Parathyroid adenoma (tissue), 2 donors: ENCODE measurements around the gene ZDHHC7.
"Not testable (repeated sequence)": the region's sequence is repeated elsewhere in the genome, so short reads cannot be mapped to it uniquely, and the experiment has no call there.

ENCODE experiments used
- H2AFZ ChIP-seq: fragments of 300-600 bp; sonication (generic); one replicate; pipeline ENCODE4 v1.7.0; 2017; ENCODE audit warnings: antibody characterized with exemption, mild to moderate bottlenecking
- H3K27ac ChIP-seq: fragments of 300-600 bp; sonication (generic); one replicate; pipeline ENCODE4 v1.7.0; 2017
- H3K27me3 ChIP-seq: fragments of 300-600 bp; sonication (generic); one replicate; pipeline ENCODE4 v1.7.0; 2017; ENCODE audit warnings: low read length; ENCODE audit not compliant: control insufficient read depth, insufficient read depth
- H3K36me3 ChIP-seq: fragments of 300-600 bp; sonication (generic); one replicate; pipeline ENCODE4 v1.7.0; 2017; ENCODE audit warnings: low read length; ENCODE audit not compliant: control insufficient read depth, insufficient read depth
- H3K4me1 ChIP-seq: fragments of 300-600 bp; sonication (generic); one replicate; pipeline ENCODE4 v1.7.0; 2017; ENCODE audit warnings: control low read depth
- H3K4me2 ChIP-seq: fragments of 300-600 bp; sonication (generic); one replicate; pipeline ENCODE4 v1.7.0; 2017; ENCODE audit warnings: low read length
- H3K4me3 ChIP-seq: fragments of 300-600 bp; sonication (generic); one replicate; pipeline ENCODE4 v1.7.0; 2017; ENCODE audit warnings: low read depth, low read length
- H3K79me2 ChIP-seq: fragments of 300-600 bp; sonication (generic); one replicate; pipeline ENCODE4 v1.7.0; 2017; ENCODE audit warnings: control low read depth
- H3K9ac ChIP-seq: fragments of 300-600 bp; sonication (generic); one replicate; pipeline ENCODE4 v1.7.0; 2017; ENCODE audit warnings: mild to moderate bottlenecking
- H3K9me3 ChIP-seq: fragments of 300-600 bp; sonication (generic); one replicate; pipeline ENCODE4 v1.7.0; 2017; ENCODE audit warnings: low read length; ENCODE audit not compliant: control insufficient read depth
- TF ChIP-seq, protein P1 (sequence below): fragments of 300-600 bp; sonication (generic); IDR thresholded peaks from one replicate; pipeline ENCODE4 v1.7.0; 2017; ENCODE audit warnings: antibody characterized with exemption, mild to moderate bottlenecking
- donor health status: primary hyperparathyroidism.

The ZDHHC7 gene

DNA sequence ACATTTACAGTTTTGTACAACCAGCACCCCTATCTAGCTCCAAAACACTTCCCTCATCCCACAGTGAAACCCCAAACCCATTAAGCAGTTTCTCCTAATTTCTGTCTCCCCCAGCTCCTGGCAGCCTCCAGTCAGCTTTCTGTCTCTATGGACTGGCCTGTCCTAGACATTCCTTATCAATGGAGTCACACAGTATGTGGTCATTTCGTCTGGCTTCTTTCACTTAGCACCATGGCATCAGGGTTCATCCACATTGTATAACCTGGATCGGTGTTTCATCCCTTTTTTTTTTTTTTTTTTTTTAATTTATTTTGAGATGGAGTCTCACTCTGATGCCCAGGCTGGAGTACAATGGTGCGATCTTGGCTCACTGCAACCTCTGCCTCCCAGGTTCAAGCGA lies 68.5 kb downstream of the ZDHHC7 start:
- H3K27ac ChIP-seq, result no peak overlapping the region
- no peaks in the 10 kb centered on the region for H3K36me3 ChIP-seq
- no peak overlapping the region for H3K9ac ChIP-seq
- H3K27me3 ChIP-seq, result no peaks in the 10 kb centered on the region
- H3K9me3 ChIP-seq, result no peaks in the 10 kb centered on the region
- no peaks in the 10 kb centered on the region for H3K79me2 ChIP-seq
- H2AFZ ChIP-seq, result no peak overlapping the region
- no peaks in the 10 kb centered on the region for H3K4me1 ChIP-seq
- no peak overlapping the region for H3K4me2 ChIP-seq
- TF ChIP-seq, protein P1, sequence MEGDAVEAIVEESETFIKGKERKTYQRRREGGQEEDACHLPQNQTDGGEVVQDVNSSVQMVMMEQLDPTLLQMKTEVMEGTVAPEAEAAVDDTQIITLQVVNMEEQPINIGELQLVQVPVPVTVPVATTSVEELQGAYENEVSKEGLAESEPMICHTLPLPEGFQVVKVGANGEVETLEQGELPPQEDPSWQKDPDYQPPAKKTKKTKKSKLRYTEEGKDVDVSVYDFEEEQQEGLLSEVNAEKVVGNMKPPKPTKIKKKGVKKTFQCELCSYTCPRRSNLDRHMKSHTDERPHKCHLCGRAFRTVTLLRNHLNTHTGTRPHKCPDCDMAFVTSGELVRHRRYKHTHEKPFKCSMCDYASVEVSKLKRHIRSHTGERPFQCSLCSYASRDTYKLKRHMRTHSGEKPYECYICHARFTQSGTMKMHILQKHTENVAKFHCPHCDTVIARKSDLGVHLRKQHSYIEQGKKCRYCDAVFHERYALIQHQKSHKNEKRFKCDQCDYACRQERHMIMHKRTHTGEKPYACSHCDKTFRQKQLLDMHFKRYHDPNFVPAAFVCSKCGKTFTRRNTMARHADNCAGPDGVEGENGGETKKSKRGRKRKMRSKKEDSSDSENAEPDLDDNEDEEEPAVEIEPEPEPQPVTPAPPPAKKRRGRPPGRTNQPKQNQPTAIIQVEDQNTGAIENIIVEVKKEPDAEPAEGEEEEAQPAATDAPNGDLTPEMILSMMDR, result no peak
- no peak overlapping the region for H3K4me3 ChIP-seq

DNA sequence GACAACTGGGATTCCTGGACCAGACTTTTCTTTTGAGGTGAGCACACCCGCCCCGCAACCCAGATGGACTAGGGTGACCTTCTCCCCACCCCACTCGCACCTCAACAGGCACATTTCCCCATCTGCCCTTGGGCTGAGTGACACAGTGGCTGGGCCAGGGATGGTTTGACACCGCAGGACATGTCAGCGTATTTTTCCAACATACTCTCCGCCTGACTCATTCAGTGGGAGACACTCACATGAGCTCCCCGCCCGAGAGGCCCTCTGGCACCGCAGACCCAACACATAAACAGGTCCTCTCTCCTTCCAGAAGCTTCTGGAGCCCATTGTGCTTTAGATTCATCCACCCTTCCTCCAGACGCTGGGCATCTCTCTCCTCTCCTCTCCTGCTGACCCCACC lies 69.4 kb downstream of the ZDHHC7 start:
- Histone ChIP-seq H3K79me2 (no peaks in the 10 kb centered on the region), H3K27me3 (no peaks in the 10 kb centered on the region), H3K27ac (no peak overlapping the region), H3K4me1 (no peaks in the 10 kb centered on the region), H2AFZ (no peak overlapping the region), H3K9ac (no peak overlapping the region), H3K9me3 (no peaks in the 10 kb centered on the region), H3K4me3 (no peak overlapping the region), H3K4me2 (no peak overlapping the region), H3K36me3 (no peaks in the 10 kb centered on the region)
- TF ChIP-seq, protein P1, result no peak

GRCh38 chr16:84940670-84941551 lies 70.4 kb downstream of the ZDHHC7 start:
- Histone ChIP-seq H3K4me2 (no peak overlapping the region), H3K4me1 (no peaks in the 10 kb centered on the region), H3K79me2 (no peaks in the 10 kb centered on the region), H3K36me3 (no peaks in the 10 kb centered on the region), H3K27me3 (no peaks in the 10 kb centered on the region), H3K9ac (no peak overlapping the region), H3K9me3 (no peaks in the 10 kb centered on the region), H2AFZ (no peak overlapping the region), H3K27ac (no peak overlapping the region), H3K4me3 (no peak overlapping the region)
- TF ChIP-seq, protein P1, result no peak

GRCh38 chr16:84938616-84939015 lies 72.7 kb downstream of the ZDHHC7 start:
- H3K4me2 ChIP-seq, H3K36me3 ChIP-seq, H3K4me1 ChIP-seq, H3K9ac ChIP-seq, H3K27me3 ChIP-seq, H3K79me2 ChIP-seq, H2AFZ ChIP-seq, H3K9me3 ChIP-seq, H3K4me3 ChIP-seq, H3K27ac ChIP-seq: not testable (repeated sequence)

DNA sequence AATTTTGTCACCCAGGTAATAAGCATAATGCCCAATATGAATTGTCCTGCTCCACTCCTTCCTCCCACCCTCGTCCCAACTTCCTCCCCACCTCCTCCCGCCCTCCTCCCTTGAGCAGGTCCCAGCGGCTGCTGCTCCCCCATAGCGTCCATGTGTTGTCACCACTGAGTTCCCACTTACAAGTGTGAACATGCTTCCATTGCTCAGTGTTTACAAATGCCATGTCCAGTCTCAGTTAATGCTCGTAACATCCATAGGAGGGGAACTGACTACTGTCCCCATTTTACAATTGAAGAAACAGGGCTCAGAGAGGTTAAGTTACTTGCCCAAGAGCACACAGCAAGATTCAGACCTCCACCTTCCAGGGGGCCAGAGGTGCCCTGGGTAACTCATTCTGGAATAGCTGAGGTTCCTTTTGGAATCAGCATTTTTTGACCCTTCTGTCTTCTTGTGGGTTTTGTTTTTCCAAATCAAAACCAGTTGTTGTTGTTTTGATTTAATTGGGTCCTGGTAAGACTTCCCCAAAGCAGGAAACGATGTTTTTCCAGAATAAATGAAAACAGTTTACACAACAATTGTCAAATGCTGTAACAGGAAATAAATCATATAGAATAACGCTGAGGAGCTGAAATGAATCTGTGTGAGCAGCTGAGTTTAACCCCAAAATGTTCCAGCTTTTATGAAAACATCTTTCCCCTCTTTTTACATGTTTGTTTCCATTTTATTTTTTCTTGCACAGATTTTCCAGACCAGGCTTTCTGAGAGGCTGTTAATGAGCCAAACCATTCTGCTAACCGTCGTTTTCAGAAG lies 73.9 kb downstream of the ZDHHC7 start:
- H3K27ac ChIP-seq, result no peak overlapping the region
- H3K36me3 ChIP-seq, result no peaks in the 10 kb centered on the region
- no peaks in the 10 kb centered on the region for H3K4me1 ChIP-seq
- H3K9me3 ChIP-seq, result no peaks in the 10 kb centered on the region
- no peak overlapping the region for H3K9ac ChIP-seq
- H3K4me2 ChIP-seq, result no peak overlapping the region
- H3K4me3 ChIP-seq, result no peak overlapping the region
- TF ChIP-seq, protein P1, result no peak
- H2AFZ ChIP-seq, result no peak overlapping the region
- no peaks in the 10 kb centered on the region for H3K79me2 ChIP-seq
- no peaks in the 10 kb centered on the region for H3K27me3 ChIP-seq
